GM23248 (cell line): ENCODE measurements around the gene DMRT1.
"Not testable (repeated sequence)": the region's sequence is repeated elsewhere in the genome, so short reads cannot be mapped to it uniquely, and the experiment has no call there.

Experiments used
- EZH2 ChIP-seq: fragments of 200-600 bp; sonication (generic); IDR thresholded peaks from 2 replicates; pipeline ENCODE4 v1.6.1; 2018; ENCODE audit warnings: antibody characterized with exemption, mild to moderate bottlenecking; ENCODE audit not compliant: insufficient read depth, poor library complexity, severe bottlenecking
- EZH2phosphoT487 ChIP-seq: fragments of 200-600 bp; sonication (generic); IDR thresholded peaks from 2 replicates; pipeline ENCODE4 v1.6.1; 2018; ENCODE audit warnings: antibody characterized with exemption, moderate library complexity, mild to moderate bottlenecking, low read depth; ENCODE audit not compliant: insufficient read depth

DNA sequence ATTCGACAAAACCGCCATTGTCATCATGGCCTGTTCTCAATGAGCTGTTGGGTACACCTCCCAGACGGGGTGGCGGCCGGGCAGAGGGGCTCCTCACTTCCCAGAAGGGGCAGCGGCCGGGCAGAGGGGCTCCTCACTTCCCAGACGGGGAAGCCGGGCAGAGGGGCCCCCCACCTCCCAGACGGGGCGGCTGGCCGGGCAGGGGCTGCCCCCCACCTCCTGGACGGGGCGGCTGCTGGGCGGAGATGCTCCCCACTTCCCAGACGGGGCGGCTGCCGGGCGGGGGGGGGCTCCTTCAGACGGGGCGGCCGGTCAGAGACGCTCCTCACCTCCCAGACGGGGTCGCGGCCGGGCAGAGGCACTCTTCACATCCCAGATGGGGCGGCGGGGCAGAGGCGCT is 20.0 kb downstream of the DMRT1 start:
- not testable (repeated sequence) for TF ChIP-seq EZH2, EZH2phosphoT487
